GM12878 (cell line): ENCODE measurements around the gene SEMA5A. TPM values are rescaled to one million over a fixed set of nuclear protein-coding genes. Genes with fewer than 3 reads are reported as not detected.
A peak's percentile ranks its signal among the peaks of the same experiment; 100 is the strongest.

ENCODE experiments used
- ATAC-seq: fragments of 200-7000 bp; cut with Tn5 transposase; 3 replicates; pipeline ENCODE4 v1.9.1; 2020; ENCODE audit warnings: mild to moderate bottlenecking, moderate library complexity
- BruUV-seq: library from RNA; stranded (reverse); fragments of 400-500 nt; replicated peaks from 2 replicates; lab custom pipeline; 2021; lab: Mats Ljungman, UMichigan
- CTCF ChIA-PET: fragments of 300-600 bp; sonication (Branson Sonifier 250); formaldehyde crosslinking; extraction: SDS; loops from one replicate; lab custom pipeline; 2021; ENCODE audit warnings: inconsistent platforms; lab: Yijun Ruan, JAX
- POLR2A ChIA-PET: fragments of 350-600 bp; formaldehyde crosslinking; extraction: SDS; loops from one replicate; lab custom pipeline; 2021; ENCODE audit warnings: inconsistent platforms; lab: Charles Lee
- RAD21 ChIA-PET: fragments of 300-600 bp; sonication (Branson Sonifier 250); formaldehyde crosslinking; loops from one replicate; lab custom pipeline; 2023; ENCODE audit warnings: antibody characterized with exemption; ENCODE audit not compliant: unreplicated experiment; lab: Charles Lee
- SMC1A ChIA-PET: fragments of 300-600 bp; sonication (Branson Sonifier 250); formaldehyde crosslinking; loops from one replicate; lab custom pipeline; 2023; ENCODE audit not compliant: unreplicated experiment, uncharacterized antibody; lab: Charles Lee
- DNase-seq: peaks from one replicate; pipeline ENCODE4 v3.0.0-alpha.2; 2011; ENCODE audit warnings: low read depth, low spot score
- FAIRE-seq: peaks from 3 replicates; lab custom pipeline; 2011; peaks lifted over from hg19 to GRCh38; lab: Jason Lieb, UNC
- H2AFZ ChIP-seq: 2 replicates; pipeline ENCODE4 v1.6.0; 2011; ENCODE audit warnings: low read depth, low read length, control low read depth; ENCODE audit not compliant: control insufficient read depth
- H3K27ac ChIP-seq: 2 replicates; pipeline ENCODE4 v1.5.1; 2011; ENCODE audit warnings: control low read depth; ENCODE audit not compliant: control insufficient read depth, insufficient read depth
- H3K27me3 ChIP-seq, 2 experiments: replicated peaks in 1 of 2; 2 replicates each; pipeline versions ENCODE4 v1.6.0 to v1.6.1; 2011; ENCODE audit warnings: low read length in 1 of 2; ENCODE audit not compliant: control insufficient read depth in 2 of 2, insufficient read depth in 2 of 2
- H3K36me3 ChIP-seq, 2 experiments: 2 replicates each; pipeline ENCODE4 v1.5.1; 2011; ENCODE audit warnings: low read length in 1 of 2; ENCODE audit not compliant: control insufficient read depth in 2 of 2, insufficient read depth in 2 of 2
- H3K4me1 ChIP-seq: 2 replicates; pipeline ENCODE4 v1.6.1; 2011; ENCODE audit warnings: mild to moderate bottlenecking, low read length, moderate library complexity, mixed read lengths; ENCODE audit not compliant: control insufficient read depth, insufficient read depth
- H3K4me2 ChIP-seq: 2 replicates; pipeline ENCODE4 v1.6.0; 2011; ENCODE audit warnings: control low read depth; ENCODE audit not compliant: control insufficient read depth, insufficient read depth
- H3K4me3 ChIP-seq: fragments of 200-600 bp; sonication (generic); 2 replicates; pipeline ENCODE4 v1.5.1; 2016
- H3K79me2 ChIP-seq: 2 replicates; pipeline ENCODE4 v1.6.0; 2011; ENCODE audit warnings: low read length; ENCODE audit not compliant: control insufficient read depth, insufficient read depth
- H3K9ac ChIP-seq: 2 replicates; pipeline ENCODE4 v1.8.0; 2011; ENCODE audit warnings: low read length, control low read depth, mixed read lengths; ENCODE audit not compliant: control insufficient read depth, insufficient read depth
- H3K9me3 ChIP-seq: replicated peaks from 3 replicates; pipeline ENCODE4 v1.5.1; 2011; ENCODE audit warnings: mild to moderate bottlenecking, low read length; ENCODE audit not compliant: control insufficient read depth, insufficient read depth
- H4K20me1 ChIP-seq: 2 replicates; pipeline ENCODE4 v1.6.0; 2011; ENCODE audit not compliant: control insufficient read depth, insufficient read depth
- FOXK2 ChIP-seq: fragments of 450-650 bp; IDR thresholded peaks from 2 replicates; pipeline ENCODE4 v1.6.1; 2017; ENCODE audit warnings: mild to moderate bottlenecking, moderate library complexity
- GABPA ChIP-seq: IDR thresholded peaks from 2 replicates; pipeline ENCODE4 v1.6.1; 2014; ENCODE audit warnings: antibody characterized with exemption, low read depth, mild to moderate bottlenecking, inconsistent platforms
- IKZF2 ChIP-seq, 2 experiments: fragments of 450-650 bp; IDR thresholded peaks; 2 replicates each; pipeline ENCODE4 v1.6.1; 2017; ENCODE audit warnings: mild to moderate bottlenecking in 2 of 2, moderate library complexity in 2 of 2
- KDM1A ChIP-seq: fragments of 200-600 bp; sonication (generic); IDR thresholded peaks from 2 replicates; pipeline ENCODE4 v1.6.1; 2016; ENCODE audit warnings: borderline replicate concordance
- NFIC ChIP-seq: IDR thresholded peaks from 2 replicates; pipeline ENCODE4 v1.6.1; 2012; ENCODE audit warnings: low read depth, mild to moderate bottlenecking, inconsistent platforms, low read length, moderate library complexity
- RUNX3 ChIP-seq: IDR thresholded peaks from 2 replicates; pipeline ENCODE4 v1.6.1; 2012; ENCODE audit warnings: low read length, inconsistent platforms
- WGBS: methylation state at CpG from one replicate; pipeline ENCODE4 v1.1.6; 2016; ENCODE audit warnings: low lambda C conversion rate; ENCODE audit not compliant: insufficient replicate concordance, insufficient coverage; ENCODE audit errors: missing lambda C conversion rate; 5-methylcytosine and 5-hydroxymethylcytosine counted together
- in situ Hi-C: fragments of 300-500 bp; cut with MboI; formaldehyde crosslinking; loops from 9 replicates; pipeline ENCODE4 v1.14.3; 2018; ENCODE audit warnings: mixed read lengths
- intact Hi-C: fragments of 100-400 bp; cut with micrococcal nuclease; formaldehyde crosslinking; loops from one replicate; pipeline ENCODE4 v1.14.2; 2022; ENCODE audit not compliant: unreplicated experiment
- polyA plus RNA-seq, 11 experiments: library from polyadenylated mRNA; depleted of rRNA in 4 of 11; unstranded in 6 of 11; stranded (reverse) in 5 of 11; fragments of >200 nt; fragmentation: Nextera tagmentation in 4 of 11; fragmentation: Illumina TruSeq in 1 of 11; extraction: Ambion mirVana in 4 of 11; extraction: Trizol in 1 of 11; gene quantifications; 1 replicate in 1 of 11; 2 replicates in 10 of 11; pipeline versions ENCODE4 v1.2.1 to v1.2.3, GENCODE V29; 2011 to 2016; ENCODE audit warnings: inconsistent platforms in 2 of 11, missing spikeins in 2 of 11, low read depth in 1 of 11
- total RNA-seq, 4 experiments: library from RNA; depleted of rRNA in 3 of 4; stranded (reverse); fragments of >200 nt in 3 of 4; fragmentation: Illumina TruSeq in 1 of 4; extraction: Trizol in 1 of 4; gene quantifications; 2 replicates each; pipeline versions ENCODE4 v1.2.1 to v1.2.3, GENCODE V29; 2013 to 2021
- TF ChIP-seq, protein P1 (sequence below): fragments of 450-650 bp; IDR thresholded peaks from 2 replicates; pipeline ENCODE4 v1.6.1; 2014; ENCODE audit warnings: mild to moderate bottlenecking
- TF ChIP-seq, protein P2 (sequence below): fragments of 450-650 bp; formaldehyde crosslinking; IDR thresholded peaks from 2 replicates; pipeline ENCODE4 v1.4.0; 2020; ENCODE audit warnings: mild to moderate bottlenecking, moderate library complexity
- TF ChIP-seq, protein P3 (sequence below): fragments of 450-650 bp; IDR thresholded peaks from 2 replicates; pipeline ENCODE4 v1.6.1; 2017; ENCODE audit warnings: low read depth, mild to moderate bottlenecking, moderate library complexity
- TF ChIP-seq, protein P4 (sequence below): IDR thresholded peaks from 2 replicates; pipeline ENCODE4 v1.6.1; 2011; ENCODE audit warnings: low read depth, mild to moderate bottlenecking, low read length, moderate library complexity, borderline replicate concordance; ENCODE audit errors: extremely low read depth
- TF ChIP-seq, protein P5 (sequence below): fragments of 450-650 bp; IDR thresholded peaks from 2 replicates; pipeline ENCODE4 v1.6.1; 2017; ENCODE audit warnings: antibody characterized with exemption, mild to moderate bottlenecking, moderate library complexity
- TF ChIP-seq, protein P6 (sequence below): IDR thresholded peaks from 2 replicates; pipeline ENCODE4 v1.6.1; 2011; ENCODE audit warnings: mild to moderate bottlenecking, low read depth, low read length, moderate library complexity; ENCODE audit not compliant: insufficient replicate concordance

SEMA5A gene
- total and polyA plus RNA-seq, 10 of the 15 experiments (the other 5 are each of a cell fraction or from before 2014, with no cell fraction given): 0.03 to 2.4 (median 0.09) TPM; not detected in 1

DNA sequence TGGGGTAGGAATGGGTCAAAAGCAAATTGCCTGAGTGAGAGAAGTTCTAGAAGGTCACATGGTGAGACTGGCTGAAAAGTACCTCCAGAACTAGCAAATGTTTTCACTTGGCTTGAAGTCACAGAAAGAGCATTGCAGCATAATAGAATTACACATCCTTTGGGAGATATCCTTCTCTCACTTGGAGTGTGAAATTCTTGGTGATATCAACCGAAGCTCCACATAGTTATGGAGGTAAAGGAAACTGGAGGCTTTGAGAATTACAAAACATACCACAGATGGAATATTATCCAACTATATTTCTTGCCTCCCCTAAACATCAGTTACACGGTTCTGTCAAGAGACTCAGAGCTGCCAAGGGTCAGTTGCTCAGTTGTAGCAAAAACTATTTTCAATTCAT lies 182.4 kb downstream of the SEMA5A start:
- Histone ChIP-seq H3K9ac (peak overlapping the region; percentile 47; the same call in 1 of the 2 replicates), H4K20me1 (no peaks in the 10 kb centered on the region), H2AFZ (peak overlapping the region; percentile 44; the same call in 1 of the 2 replicates), H3K27me3 (no peaks in the 10 kb centered on the region), H3K4me2 (peak overlapping the region; percentile 86), H3K9me3 (peaks cover 2% of the 10 kb centered on the region; the same call in 2 of the 3 replicates), H3K36me3 (no peaks in the 10 kb centered on the region), H3K27ac (peak overlapping the region; percentile 80), H3K4me3 (peak overlapping the region; percentile 29; the same call in 1 of the 2 replicates), H3K79me2 (no peaks in the 10 kb centered on the region), H3K4me1 (peaks cover 25% of the 10 kb centered on the region)
- ATAC-seq: peak; percentile 6
- POLR2A ChIA-PET: no interaction called here
- intact Hi-C loops: no loop called here
- DNase-seq: no peak
- CTCF ChIA-PET: interaction anchor here (1.5 to 2.5 kb wide), 2 partner anchors 174 to 181 kb away, joined by 3 to 7 read pairs; no protein-coding TSS in a partner anchor
- in situ Hi-C loops: loop anchor here (5.0 kb wide), 1 partner anchor 184 kb away; the partner anchor contains the start of gene SEMA5A
- no peak for FAIRE-seq
- 17% methylated on average over 2 of the region's 2 CpGs for WGBS
- RAD21 ChIA-PET: interaction anchor here (1.4 kb wide), 1 partner anchor 181 kb away, joined by 4 read pairs; no protein-coding TSS in a partner anchor
- no TSS peak for BruUV-seq
- SMC1A ChIA-PET: interaction anchor here (1.4 kb wide), 1 partner anchor 181 kb away, joined by 4 read pairs; no protein-coding TSS in a partner anchor
- TF ChIP-seq, protein P1, sequence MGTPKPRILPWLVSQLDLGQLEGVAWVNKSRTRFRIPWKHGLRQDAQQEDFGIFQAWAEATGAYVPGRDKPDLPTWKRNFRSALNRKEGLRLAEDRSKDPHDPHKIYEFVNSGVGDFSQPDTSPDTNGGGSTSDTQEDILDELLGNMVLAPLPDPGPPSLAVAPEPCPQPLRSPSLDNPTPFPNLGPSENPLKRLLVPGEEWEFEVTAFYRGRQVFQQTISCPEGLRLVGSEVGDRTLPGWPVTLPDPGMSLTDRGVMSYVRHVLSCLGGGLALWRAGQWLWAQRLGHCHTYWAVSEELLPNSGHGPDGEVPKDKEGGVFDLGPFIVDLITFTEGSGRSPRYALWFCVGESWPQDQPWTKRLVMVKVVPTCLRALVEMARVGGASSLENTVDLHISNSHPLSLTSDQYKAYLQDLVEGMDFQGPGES: no peak
- TF ChIP-seq, protein P2, sequence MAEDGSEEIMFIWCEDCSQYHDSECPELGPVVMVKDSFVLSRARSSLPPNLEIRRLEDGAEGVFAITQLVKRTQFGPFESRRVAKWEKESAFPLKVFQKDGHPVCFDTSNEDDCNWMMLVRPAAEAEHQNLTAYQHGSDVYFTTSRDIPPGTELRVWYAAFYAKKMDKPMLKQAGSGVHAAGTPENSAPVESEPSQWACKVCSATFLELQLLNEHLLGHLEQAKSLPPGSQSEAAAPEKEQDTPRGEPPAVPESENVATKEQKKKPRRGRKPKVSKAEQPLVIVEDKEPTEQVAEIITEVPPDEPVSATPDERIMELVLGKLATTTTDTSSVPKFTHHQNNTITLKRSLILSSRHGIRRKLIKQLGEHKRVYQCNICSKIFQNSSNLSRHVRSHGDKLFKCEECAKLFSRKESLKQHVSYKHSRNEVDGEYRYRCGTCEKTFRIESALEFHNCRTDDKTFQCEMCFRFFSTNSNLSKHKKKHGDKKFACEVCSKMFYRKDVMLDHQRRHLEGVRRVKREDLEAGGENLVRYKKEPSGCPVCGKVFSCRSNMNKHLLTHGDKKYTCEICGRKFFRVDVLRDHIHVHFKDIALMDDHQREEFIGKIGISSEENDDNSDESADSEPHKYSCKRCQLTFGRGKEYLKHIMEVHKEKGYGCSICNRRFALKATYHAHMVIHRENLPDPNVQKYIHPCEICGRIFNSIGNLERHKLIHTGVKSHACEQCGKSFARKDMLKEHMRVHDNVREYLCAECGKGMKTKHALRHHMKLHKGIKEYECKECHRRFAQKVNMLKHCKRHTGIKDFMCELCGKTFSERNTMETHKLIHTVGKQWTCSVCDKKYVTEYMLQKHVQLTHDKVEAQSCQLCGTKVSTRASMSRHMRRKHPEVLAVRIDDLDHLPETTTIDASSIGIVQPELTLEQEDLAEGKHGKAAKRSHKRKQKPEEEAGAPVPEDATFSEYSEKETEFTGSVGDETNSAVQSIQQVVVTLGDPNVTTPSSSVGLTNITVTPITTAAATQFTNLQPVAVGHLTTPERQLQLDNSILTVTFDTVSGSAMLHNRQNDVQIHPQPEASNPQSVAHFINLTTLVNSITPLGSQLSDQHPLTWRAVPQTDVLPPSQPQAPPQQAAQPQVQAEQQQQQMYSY (CRISPR knock-in tag): no peak
- TF ChIP-seq GABPA: no peak
- TF ChIP-seq, protein P3, sequence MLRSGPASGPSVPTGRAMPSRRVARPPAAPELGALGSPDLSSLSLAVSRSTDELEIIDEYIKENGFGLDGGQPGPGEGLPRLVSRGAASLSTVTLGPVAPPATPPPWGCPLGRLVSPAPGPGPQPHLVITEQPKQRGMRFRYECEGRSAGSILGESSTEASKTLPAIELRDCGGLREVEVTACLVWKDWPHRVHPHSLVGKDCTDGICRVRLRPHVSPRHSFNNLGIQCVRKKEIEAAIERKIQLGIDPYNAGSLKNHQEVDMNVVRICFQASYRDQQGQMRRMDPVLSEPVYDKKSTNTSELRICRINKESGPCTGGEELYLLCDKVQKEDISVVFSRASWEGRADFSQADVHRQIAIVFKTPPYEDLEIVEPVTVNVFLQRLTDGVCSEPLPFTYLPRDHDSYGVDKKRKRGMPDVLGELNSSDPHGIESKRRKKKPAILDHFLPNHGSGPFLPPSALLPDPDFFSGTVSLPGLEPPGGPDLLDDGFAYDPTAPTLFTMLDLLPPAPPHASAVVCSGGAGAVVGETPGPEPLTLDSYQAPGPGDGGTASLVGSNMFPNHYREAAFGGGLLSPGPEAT: no peak
- no peak for TF ChIP-seq FOXK2
- no peak for TF ChIP-seq RUNX3
- TF ChIP-seq IKZF2 (IDR thresholded peaks at IDR 0.05): no peak
- no peak for TF ChIP-seq NFIC
- TF ChIP-seq, protein P4, sequence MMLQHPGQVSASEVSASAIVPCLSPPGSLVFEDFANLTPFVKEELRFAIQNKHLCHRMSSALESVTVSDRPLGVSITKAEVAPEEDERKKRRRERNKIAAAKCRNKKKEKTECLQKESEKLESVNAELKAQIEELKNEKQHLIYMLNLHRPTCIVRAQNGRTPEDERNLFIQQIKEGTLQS: no peak
- TF ChIP-seq, protein P5, sequence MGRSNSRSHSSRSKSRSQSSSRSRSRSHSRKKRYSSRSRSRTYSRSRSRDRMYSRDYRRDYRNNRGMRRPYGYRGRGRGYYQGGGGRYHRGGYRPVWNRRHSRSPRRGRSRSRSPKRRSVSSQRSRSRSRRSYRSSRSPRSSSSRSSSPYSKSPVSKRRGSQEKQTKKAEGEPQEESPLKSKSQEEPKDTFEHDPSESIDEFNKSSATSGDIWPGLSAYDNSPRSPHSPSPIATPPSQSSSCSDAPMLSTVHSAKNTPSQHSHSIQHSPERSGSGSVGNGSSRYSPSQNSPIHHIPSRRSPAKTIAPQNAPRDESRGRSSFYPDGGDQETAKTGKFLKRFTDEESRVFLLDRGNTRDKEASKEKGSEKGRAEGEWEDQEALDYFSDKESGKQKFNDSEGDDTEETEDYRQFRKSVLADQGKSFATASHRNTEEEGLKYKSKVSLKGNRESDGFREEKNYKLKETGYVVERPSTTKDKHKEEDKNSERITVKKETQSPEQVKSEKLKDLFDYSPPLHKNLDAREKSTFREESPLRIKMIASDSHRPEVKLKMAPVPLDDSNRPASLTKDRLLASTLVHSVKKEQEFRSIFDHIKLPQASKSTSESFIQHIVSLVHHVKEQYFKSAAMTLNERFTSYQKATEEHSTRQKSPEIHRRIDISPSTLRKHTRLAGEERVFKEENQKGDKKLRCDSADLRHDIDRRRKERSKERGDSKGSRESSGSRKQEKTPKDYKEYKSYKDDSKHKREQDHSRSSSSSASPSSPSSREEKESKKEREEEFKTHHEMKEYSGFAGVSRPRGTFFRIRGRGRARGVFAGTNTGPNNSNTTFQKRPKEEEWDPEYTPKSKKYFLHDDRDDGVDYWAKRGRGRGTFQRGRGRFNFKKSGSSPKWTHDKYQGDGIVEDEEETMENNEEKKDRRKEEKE: no peak
- TF ChIP-seq KDM1A: no peak
- TF ChIP-seq, protein P6, sequence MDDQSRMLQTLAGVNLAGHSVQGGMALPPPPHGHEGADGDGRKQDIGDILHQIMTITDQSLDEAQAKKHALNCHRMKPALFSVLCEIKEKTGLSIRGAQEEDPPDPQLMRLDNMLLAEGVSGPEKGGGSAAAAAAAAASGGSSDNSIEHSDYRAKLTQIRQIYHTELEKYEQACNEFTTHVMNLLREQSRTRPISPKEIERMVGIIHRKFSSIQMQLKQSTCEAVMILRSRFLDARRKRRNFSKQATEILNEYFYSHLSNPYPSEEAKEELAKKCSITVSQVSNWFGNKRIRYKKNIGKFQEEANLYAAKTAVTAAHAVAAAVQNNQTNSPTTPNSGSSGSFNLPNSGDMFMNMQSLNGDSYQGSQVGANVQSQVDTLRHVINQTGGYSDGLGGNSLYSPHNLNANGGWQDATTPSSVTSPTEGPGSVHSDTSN: no peak
